DMS153 (cell line): ENCODE results near the gene HELQ.
"Not testable (repeated sequence)": the region's sequence is repeated elsewhere in the genome, so short reads cannot be mapped to it uniquely, and the experiment has no call there.

Source experiments
- DNase-seq: peaks from one replicate; lab custom pipeline; 2025; lab: John Stamatoyannopoulos, UW

HELQ gene

GRCh38 chr4:83431200-83431599 is 24.4 kb downstream of the HELQ start:
- DNase-seq = no peak

GRCh38 chr4:83418211-83418610 is 37.4 kb downstream of the HELQ start:
- no peak for DNase-seq

- DNase-seq = no peak
Observed at GRCh38 chr4:83417566-83417965, 38.1 kb downstream of the HELQ start.

- DNase-seq = no peak
Observed at GRCh38 chr4:83413676-83414075, 41.9 kb downstream of the HELQ start.

GRCh38 chr4:83408908-83409307 is 46.7 kb downstream of the HELQ start:
- no peak for DNase-seq

GRCh38 chr4:83405844-83406816 is 49.5 kb downstream of the HELQ start:
- DNase-seq = no peak

- DNase-seq = not testable (repeated sequence)
Observed at GRCh38 chr4:83398158-83398557, 57.5 kb downstream of the HELQ start.

GRCh38 chr4:83393908-83394307 is 61.7 kb downstream of the HELQ start:
- no peak for DNase-seq

- no peak for DNase-seq
Observed at GRCh38 chr4:83392562-83392961, 63.1 kb downstream of the HELQ start.

GRCh38 chr4:83390944-83391343 is 64.7 kb downstream of the HELQ start:
- DNase-seq = no peak

GRCh38 chr4:83389756-83390505 is 65.7 kb downstream of the HELQ start:
- no peak for DNase-seq

GRCh38 chr4:83389037-83389720 is 66.4 kb downstream of the HELQ start:
- DNase-seq = no peak

GRCh38 chr4:83388313-83388676 is 67.3 kb downstream of the HELQ start:
- no peak for DNase-seq

GRCh38 chr4:83387476-83388312 is 67.9 kb downstream of the HELQ start:
- DNase-seq = no peak

GRCh38 chr4:83387012-83387411 is 68.6 kb downstream of the HELQ start:
- no peak for DNase-seq

GRCh38 chr4:83382850-83383249 is 72.8 kb downstream of the HELQ start:
- DNase-seq = no peak

GRCh38 chr4:83381173-83381572 is 74.5 kb downstream of the HELQ start:
- no peak for DNase-seq

- no peak for DNase-seq
Observed at GRCh38 chr4:83378419-83378818, 77.2 kb downstream of the HELQ start.

GRCh38 chr4:83372931-83373330 is 82.7 kb downstream of the HELQ start:
- no peak for DNase-seq

GRCh38 chr4:83371936-83372335 is 83.7 kb downstream of the HELQ start:
- no peak for DNase-seq

GRCh38 chr4:83371235-83371634 is 84.4 kb downstream of the HELQ start:
- no peak for DNase-seq

GRCh38 chr4:83370640-83370906 is 85.0 kb downstream of the HELQ start:
- no peak for DNase-seq
